ENCODE results near the gene ADARB1. TPM values are rescaled to one million over a fixed set of nuclear protein-coding genes. Genes with fewer than 3 reads are reported as not detected.

The ADARB1 gene
- total and polyA plus RNA-seq, 2 of the 8 experiments (the other 6 are each of a cell fraction or from before 2014, with no cell fraction given) = 4.7 to 14.9 TPM

DNA sequence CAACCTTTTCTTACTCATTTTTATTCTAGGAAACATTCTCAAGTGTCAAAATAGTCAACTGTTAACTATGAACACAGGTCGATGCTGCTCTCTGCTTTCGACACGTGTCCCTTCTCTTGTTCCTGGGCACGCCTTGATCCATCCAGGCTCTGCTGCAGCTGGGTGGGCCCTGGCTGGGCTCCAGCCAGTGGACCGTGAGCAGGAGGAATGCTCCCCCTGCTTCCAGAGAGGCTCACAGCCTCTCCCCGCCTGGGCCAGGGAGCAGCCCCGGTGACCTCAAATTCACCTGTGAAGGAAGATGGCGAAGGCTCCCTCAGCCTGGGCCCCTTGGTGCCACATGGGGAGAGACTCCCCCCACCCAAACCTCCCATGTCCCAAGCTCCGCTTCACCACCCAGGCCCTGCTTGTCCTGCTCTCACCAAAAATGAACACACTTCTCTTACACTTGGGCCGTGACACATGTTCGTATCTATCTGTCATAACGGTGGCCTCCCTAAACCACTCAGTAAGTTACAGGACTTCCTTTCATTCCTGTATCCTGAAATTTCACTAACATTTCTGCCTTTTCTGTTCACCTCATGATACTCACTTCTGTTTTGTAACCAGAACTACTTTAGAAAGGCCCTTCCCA is 24.6 kb upstream of the ADARB1 start:
- TF ChIP-seq SRF (IDR thresholded peaks at IDR 0.05; ENCODE audit: low read depth, low read length) (no peak), EGR1 (IDR thresholded peaks at IDR 0.05; ENCODE audit: borderline replicate concordance, low read depth, low read length) (no peak), BCL11A (IDR thresholded peaks at IDR 0.05; ENCODE audit: low read depth in 2 of 2, low read length in 2 of 2) (no peak), HDAC2 (IDR thresholded peaks at IDR 0.05; ENCODE audit: borderline replicate concordance in 1 of 2, low read depth in 2 of 2, low read length in 2 of 2) (no peak), GTF2F1 (IDR thresholded peaks at IDR 0.05; ENCODE audit: borderline replicate concordance, low read depth, low read length) (no peak)
- TF ChIP-seq, protein P1, sequence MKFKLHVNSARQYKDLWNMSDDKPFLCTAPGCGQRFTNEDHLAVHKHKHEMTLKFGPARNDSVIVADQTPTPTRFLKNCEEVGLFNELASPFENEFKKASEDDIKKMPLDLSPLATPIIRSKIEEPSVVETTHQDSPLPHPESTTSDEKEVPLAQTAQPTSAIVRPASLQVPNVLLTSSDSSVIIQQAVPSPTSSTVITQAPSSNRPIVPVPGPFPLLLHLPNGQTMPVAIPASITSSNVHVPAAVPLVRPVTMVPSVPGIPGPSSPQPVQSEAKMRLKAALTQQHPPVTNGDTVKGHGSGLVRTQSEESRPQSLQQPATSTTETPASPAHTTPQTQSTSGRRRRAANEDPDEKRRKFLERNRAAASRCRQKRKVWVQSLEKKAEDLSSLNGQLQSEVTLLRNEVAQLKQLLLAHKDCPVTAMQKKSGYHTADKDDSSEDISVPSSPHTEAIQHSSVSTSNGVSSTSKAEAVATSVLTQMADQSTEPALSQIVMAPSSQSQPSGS (IDR thresholded peaks at IDR 0.05; ENCODE audit: low read length) = no peak
- TF ChIP-seq, protein P2, sequence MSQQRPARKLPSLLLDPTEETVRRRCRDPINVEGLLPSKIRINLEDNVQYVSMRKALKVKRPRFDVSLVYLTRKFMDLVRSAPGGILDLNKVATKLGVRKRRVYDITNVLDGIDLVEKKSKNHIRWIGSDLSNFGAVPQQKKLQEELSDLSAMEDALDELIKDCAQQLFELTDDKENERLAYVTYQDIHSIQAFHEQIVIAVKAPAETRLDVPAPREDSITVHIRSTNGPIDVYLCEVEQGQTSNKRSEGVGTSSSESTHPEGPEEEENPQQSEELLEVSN (IDR thresholded peaks at IDR 0.05) = no peak
- Histone ChIP-seq H3K23ac (ENCODE audit: insufficient read length) (no peak overlapping the region), H2AK5ac (ENCODE audit: low read depth, low read length) (no peak overlapping the region), H4K20me1 (replicated peaks in 1 of 2; ENCODE audit: control insufficient read depth in 1 of 2, insufficient read depth in 2 of 2, low read length in 2 of 2) (no peaks in the 10 kb centered on the region), H2AFZ (ENCODE audit: low read length) (peak overlapping the region; percentile 12; the same call in 1 of the 2 replicates), H4K91ac (replicated peaks; ENCODE audit: insufficient read length, low read length) (no peak overlapping the region), H2BK12ac (ENCODE audit: low read depth, low read length) (no peak overlapping the region), H3K36me3 (ENCODE audit: control insufficient read depth in 2 of 4, insufficient read depth in 4 of 4, low read length in 3 of 4) (no peaks in the 10 kb centered on the region), H3K4me1 (replicated peaks in 1 of 4; ENCODE audit: control insufficient read depth in 3 of 4, insufficient read depth in 4 of 4, low read length in 3 of 4) (peaks cover 5 to 15% (median 12%) of the 10 kb centered on the region in 4 experiments), H3K9ac (replicated peaks in 1 of 4; ENCODE audit: extremely low read depth in 1 of 4, low read depth in 3 of 4, low read length in 3 of 4) (no peak overlapping the region), H3K27ac (ENCODE audit: low read depth, low read length) (no peak overlapping the region), H3K18ac (ENCODE audit: extremely low read depth, low read length) (peak overlapping the region; percentile 34; the same call in 1 of the 2 replicates), H2BK20ac (ENCODE audit: low read length) (no peak overlapping the region), H3K4me2 (ENCODE audit: insufficient read depth in 1 of 2, low read depth in 2 of 2, low read length in 2 of 2) (no peak overlapping the region), H4K5ac (ENCODE audit: insufficient read length, low read depth, low read length) (no peak overlapping the region), H2BK120ac (replicated peaks; ENCODE audit: low read depth, low read length) (no peak overlapping the region), H3K79me2 (ENCODE audit: control insufficient read depth in 1 of 2, insufficient read depth in 2 of 2, low read length in 2 of 2) (no peaks in the 10 kb centered on the region), H4K8ac (ENCODE audit: extremely low read depth, insufficient read depth, low read length) (no peak overlapping the region), H3K14ac (ENCODE audit: insufficient read length) (no peak overlapping the region), H3K79me1 (ENCODE audit: low read depth, low read length) (no peaks in the 10 kb centered on the region), H3K4ac (replicated peaks; ENCODE audit: insufficient read length, low read depth, low read length) (no peak overlapping the region), H3K56ac (replicated peaks; ENCODE audit: insufficient read length, low read depth, low read length) (no peak overlapping the region), H2BK5ac (ENCODE audit: low read depth, low read length) (no peak overlapping the region), H3K23me2 (ENCODE audit: low read depth, low read length) (no peaks in the 10 kb centered on the region), H3K9me3 (ENCODE audit: insufficient read depth in 2 of 2, low read depth in 1 of 2, low read length in 1 of 2) (peaks cover 0 to 11% of the 10 kb centered on the region in 2 experiments; a peak in 2 of 4 replicates), H3K27me3 (replicated peaks in 1 of 4; ENCODE audit: control insufficient read depth in 3 of 4, extremely low read depth in 1 of 4, insufficient read depth in 3 of 4, low read length in 3 of 4) (peaks cover 0 to 3% (median under 1%) of the 10 kb centered on the region in 4 experiments; a peak in 1 of 7 replicates), H3K4me3 (ENCODE audit: extremely low read depth in 1 of 4, insufficient read depth in 2 of 4, low read depth in 3 of 4, low read length in 4 of 4) (no peak overlapping the region), H2BK15ac (ENCODE audit: low read length) (peak overlapping the region; percentile 18; the same call in 1 of the 2 replicates)
- CTCF ChIA-PET (ENCODE audit: partially characterized antibody) = interaction anchor here (0.6 to 2.4 kb wide), 6 partner anchors 15 to 101 kb away, joined by 3 to 5 read pairs (median 3); no protein-coding TSS in a partner anchor
- 85% methylated on average over 12 of the region's 12 CpGs; no CpG with 5 or more reads in 1 of the 2 experiments for WGBS, 2 experiments (ENCODE audit: extremely low coverage in 1 of 2, insufficient coverage in 1 of 2, insufficient read length in 1 of 2, insufficient replicate concordance in 2 of 2, low coverage in 1 of 2, low lambda C conversion rate in 2 of 2, missing lambda C conversion rate in 1 of 2)
- no peak for FAIRE-seq
- DNase-seq (ENCODE audit: low read depth in 1 of 2, low spot score in 2 of 2) = peak in 1 of 2 experiments; percentile 45
- POLR2A ChIA-PET (ENCODE audit: partially characterized antibody) = interaction anchor here (1.5 kb wide), 1 partner anchor 17 kb away, joined by 3 read pairs; no protein-coding TSS in a partner anchor

Data from H1 (cell line).